ENCODE results near the gene CBLB.

DNA sequence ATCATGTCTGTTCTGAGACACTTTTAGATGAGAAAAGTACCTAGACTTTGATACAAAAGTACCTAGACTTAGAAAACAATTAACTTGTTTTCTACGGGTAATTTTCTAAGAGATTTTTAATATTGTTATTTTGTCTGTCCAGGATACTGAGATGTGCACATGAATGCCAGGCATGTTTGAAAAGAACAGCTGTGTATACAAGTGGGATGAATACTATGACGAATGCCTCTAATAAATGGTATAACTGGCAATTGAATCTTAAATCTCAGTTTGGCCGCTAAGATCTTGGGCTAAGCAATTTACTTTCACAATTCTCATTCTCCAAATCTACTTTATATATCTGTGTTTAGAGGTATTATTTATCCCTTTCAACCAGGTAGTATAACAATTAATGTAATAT, 207.4 kb downstream of the CBLB start:
- TF ChIP-seq EZH2 (IDR thresholded peaks at IDR 0.05; ENCODE audit: insufficient read depth, poor library complexity, severe bottlenecking) (no peak), EZH2phosphoT487 (IDR thresholded peaks at IDR 0.05; ENCODE audit: insufficient read depth, low read depth) (no peak)
